Globus pallidus (tissue), 1 donor: ENCODE results near the gene KIZ.
A peak's percentile ranks its signal among the peaks of the same experiment; 100 is the strongest.
"Not testable (repeated sequence)": the region's sequence is repeated elsewhere in the genome, so short reads cannot be mapped to it uniquely, and the experiment has no call there.

Experiments
- DNase-seq: peaks from one replicate; pipeline ENCODE4 v3.0.0-alpha.2; 2015; ENCODE audit warnings: low spot score

KIZ gene

DNA sequence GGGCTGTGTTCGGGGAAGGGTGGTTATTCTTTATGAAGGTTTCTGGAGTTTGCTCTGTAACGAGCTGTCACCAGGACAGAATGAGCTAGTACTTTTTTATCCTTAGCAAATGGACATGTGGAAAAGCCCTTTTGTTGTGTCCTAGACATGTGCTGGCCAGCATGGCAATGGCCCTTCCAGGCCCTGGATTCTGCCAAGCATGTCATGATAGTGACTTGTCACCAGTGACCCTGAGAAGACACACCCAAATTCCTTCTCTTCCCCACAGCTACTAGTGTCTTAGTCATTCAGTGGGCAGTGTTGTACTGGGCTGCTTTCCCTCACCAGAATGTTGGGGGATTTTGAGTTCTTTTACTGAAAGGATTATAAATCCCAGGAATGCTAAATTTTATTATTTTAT, 103.3 kb downstream of the KIZ start:
- DNase-seq = no peak

GRCh38 chr20:21230220-21230619, 104.3 kb downstream of the KIZ start:
- no peak for DNase-seq

DNA sequence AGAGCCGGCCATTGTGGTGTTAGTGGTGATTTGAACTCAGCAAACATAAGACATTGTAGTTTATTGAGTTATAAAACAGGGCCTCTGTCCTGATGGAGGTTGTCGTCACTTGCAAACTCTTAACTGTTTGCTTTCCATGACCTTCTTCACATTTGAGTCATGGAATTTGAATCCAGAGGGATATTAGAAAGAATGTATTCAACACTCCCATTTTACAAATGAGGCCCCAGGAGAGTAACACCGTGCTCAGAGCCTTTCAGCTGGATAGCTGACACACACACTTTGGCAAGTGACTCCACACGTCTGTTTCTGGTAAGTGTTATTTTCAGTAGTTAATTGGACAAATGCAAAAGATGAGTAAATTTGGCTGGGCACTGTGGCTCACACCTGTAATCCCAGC, 104.8 kb downstream of the KIZ start:
- no peak for DNase-seq

GRCh38 chr20:21232546-21233280, 106.8 kb downstream of the KIZ start:
- DNase-seq = peak; percentile 38

DNA sequence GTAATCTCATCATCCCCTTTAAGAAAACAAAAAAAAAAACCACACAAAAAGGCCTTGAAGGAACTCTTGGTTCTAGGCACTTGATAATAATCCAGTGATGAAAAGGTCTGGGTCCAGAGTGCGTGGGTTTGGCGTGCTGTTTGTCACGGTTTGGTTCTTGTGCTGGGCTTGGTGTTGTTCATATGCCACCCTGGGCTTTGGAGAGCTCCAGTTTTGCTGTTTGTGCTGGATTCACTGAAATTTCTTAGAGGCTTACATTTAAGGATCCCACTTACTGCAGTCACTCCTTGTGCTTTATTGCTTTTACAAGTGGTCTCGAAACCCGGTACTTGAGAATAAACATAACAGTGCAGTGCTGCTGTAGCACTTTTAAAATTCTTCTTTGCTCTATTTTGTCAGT, 108.4 kb downstream of the KIZ start:
- DNase-seq = peak; percentile 53

DNA sequence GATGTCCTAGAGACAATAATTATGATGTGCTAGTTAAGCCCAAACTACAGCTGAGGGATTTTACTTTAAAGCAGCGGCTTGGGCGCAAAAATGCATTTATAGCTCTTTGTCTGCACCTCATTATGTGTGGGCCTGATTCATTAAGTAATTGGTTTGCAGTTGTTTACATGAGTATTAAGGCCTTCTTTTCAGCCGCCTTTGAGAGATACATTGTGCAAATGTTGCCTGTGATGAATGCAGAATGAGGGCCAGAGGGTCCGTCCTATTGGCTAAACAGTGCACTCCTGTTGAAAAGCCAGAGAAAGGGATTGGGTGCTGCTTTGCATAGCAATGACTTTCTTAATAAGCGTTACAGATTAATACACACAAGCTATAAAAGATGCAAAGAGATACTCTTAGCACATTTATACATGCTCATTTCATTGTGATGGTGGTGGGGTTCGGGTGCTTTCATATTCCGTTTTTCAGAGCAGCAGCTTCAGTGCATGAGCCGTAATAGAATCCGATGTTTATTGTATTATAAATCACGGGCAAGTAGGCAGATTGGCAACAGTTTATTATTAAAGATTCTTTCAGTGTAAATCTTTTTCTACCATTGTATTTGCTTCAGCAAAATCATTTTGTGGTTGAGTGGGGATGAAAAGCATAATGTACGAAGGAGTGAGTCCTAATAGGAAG, 109.1 kb downstream of the KIZ start:
- DNase-seq = peak; percentile 92

DNA sequence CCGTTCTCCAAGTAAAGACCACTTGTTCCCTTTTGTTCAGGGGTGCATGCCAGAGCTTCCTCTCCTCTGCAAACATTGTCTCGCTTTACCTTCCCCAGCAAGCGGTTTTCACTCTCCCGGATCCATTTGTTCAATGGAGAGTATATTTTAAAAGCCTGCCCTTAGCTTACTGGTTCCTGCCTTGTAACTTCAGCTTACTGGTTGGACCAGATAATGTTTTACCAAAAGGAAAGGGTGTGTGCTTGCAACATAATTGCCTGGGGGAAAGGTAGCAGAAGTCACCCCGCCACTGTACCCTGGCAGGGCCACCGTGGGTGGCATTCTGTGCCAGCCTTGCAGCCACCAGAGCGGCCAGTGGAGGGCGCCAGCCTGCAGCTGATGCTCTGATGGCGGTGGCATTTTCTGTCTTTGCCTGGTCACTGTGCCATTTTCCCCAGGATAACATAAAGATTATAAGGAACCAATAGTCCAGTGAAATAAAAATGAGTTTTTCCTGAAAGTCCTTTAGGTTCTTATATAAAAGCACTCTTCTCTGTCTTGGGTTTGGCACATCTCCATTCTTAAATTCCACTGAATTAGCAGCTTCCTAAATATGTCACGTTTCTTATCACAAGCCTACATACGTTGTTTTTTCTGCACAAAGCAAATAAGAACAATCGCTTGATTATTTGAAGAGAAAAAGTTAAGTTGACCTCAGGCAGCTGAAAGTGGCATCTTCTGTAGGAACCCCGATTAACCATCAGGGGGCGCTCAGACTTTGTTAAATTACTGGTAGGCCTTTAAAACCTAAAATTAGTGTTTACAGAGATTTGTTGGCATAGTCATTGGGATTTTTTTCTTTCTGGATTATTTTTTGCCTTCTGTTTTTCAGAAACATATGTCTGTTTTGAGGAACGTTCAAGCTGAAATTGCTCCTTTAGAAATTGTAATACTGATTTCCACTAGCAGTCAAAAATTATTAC, 109.9 kb downstream of the KIZ start:
- DNase-seq = peak; percentile 87

DNA sequence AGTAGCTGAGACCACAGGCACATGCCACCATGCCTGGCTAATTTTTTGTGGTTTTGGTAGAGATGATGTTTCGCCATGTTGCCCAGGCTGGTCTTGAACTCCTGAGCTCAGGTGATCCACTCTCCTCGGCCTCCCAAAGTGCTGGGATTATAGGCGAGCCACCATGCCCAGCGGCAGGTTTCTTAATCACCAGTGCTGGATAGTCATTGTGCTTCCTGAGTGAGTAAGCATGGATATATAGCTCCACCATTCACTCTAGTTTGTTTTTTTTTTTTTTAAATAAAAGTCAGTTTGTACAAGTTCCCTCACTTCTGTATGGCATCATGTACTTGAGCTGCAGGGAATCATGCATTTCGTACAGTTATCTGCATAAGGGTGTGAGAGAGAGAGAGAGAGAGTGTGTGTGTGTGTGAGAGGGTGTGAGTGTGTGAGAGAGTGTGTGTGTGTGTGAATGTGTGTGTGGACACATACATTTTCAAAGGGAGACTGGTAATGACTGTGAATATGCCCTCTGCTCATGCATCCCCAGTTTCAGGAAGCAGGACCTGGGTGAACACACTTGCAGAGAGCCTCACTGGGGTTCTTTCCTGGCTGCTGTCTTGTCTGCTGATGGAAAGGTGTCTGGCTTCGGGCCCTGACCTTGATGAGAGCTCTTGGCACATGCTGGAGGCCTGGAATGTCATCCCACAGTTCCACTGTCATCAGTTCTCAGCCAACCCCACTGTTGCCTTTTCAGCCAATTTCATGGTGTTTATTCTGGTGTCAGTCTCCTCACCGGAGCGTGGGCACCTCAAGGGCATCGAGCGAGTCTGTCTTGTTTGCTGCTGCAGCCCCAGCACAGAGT, 112.3 kb downstream of the KIZ start:
- no peak for DNase-seq

DNA sequence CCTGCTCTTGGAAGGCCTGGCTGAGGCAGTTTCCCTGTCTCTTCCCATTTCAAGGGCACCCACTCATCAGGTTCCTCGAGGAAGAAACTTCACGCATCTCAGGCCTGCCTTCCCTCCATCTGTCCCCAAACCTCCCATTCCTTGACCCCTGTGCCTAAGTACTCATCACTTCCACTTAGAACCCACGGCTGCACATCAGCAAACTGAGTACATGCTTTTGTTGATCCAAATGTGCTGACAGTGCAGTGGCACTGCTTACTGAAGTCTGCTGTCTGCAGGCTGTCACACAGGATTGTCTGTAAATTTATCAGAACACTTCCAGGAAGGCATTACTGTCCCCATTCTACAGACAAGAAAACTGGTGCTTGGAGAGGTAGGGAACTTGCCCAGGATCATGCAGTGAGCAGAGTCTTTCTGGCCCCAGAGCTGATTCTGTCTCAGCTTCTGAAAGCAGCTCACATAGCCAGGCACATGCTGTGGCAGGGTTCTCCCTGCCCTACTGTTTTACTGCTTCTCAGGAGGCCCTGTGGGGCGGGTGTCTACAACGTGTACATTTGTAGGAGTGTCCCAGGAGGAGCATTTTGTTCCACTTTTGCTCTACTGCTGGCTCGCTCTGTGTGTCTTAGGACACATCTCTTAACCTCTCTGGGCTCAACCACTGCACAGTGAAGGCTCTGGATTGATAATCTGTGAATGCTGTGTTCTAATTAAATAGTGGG, 113.1 kb downstream of the KIZ start:
- no peak for DNase-seq

GRCh38 chr20:21240394-21240793, 114.5 kb downstream of the KIZ start:
- DNase-seq = no peak

DNA sequence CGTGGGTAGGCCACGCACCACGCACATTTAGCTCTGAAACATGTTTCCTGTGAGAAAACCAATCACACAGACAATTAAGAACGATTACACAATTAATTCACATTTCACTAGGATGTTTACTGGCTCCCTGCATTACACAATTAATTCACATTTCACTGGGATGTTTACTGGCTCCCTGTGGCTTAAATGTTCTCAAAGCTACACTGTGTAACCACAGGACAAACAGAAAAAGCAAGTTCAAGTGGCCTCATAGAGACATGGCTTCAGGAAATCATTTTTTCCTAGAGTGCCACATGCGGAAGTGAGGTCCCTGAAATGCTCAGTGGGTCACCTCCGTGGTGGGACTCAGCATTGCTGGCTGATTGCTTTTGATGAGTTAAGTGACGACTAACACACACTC, 115.5 kb downstream of the KIZ start:
- DNase-seq = no peak

DNA sequence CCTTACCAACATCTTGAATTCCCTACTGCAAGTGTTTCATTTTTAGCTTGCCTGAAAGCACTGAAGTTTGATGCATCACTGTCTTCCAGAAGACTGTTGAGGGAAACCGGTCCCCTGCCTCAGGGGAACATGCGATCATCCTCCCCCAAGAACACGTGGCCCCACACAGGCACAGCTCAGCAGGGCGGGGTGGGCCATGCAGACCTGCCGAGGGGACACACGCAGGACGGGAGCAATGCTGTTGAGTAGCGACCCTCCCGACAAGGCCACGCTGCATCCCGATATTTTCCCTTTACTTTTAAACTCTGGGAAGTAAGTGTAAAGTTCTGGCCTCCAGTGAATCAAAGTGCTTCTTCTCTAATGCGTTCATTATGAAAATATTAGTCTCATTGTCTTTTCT, 117.9 kb downstream of the KIZ start:
- no peak for DNase-seq

DNA sequence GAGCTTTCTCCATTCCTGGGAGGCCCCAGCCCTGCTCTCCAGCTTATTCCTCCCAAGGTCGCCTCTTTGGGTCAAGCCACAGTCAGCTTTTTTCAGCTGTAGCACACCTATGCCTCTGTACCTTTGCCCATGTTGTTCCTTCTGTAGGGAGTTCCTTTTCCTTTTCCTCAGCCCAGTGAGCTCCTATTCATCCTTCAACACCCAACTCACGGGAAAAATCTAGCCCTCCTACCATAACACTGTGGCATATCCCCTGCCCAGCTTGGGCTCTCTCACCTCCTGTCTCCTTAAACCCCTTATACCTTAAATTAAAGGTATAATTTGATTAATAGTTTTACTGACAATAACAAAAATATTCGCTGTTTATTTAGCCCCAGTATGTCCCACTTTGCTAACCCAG, 118.9 kb downstream of the KIZ start:
- no peak for DNase-seq

- no peak for DNase-seq
Observed at GRCh38 chr20:21246161-21246560, 120.3 kb downstream of the KIZ start.

GRCh38 chr20:21247603-21248095, 121.8 kb downstream of the KIZ start:
- DNase-seq = not testable (repeated sequence)

DNA sequence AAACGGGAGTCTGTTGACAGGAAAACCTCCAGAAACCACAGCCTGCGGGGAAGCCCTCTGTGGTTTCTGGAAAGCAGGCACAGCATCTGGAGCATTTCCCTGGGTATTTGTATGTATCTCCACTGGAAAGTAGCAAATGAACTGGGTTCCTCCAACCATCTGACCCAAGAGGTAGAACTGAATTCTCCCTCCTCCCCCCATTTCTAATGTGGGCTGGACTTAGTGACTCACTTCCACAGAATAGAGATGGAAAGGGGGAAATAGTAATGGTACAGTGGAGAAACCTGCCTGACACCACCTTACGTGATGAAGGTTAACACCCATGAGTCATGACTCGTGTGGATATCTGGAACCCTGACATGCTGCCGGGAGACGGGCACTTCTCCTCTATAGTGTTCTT, 125.4 kb downstream of the KIZ start:
- DNase-seq = no peak

GRCh38 chr20:21257192-21257591, 131.3 kb downstream of the KIZ start:
- no peak for DNase-seq

DNA sequence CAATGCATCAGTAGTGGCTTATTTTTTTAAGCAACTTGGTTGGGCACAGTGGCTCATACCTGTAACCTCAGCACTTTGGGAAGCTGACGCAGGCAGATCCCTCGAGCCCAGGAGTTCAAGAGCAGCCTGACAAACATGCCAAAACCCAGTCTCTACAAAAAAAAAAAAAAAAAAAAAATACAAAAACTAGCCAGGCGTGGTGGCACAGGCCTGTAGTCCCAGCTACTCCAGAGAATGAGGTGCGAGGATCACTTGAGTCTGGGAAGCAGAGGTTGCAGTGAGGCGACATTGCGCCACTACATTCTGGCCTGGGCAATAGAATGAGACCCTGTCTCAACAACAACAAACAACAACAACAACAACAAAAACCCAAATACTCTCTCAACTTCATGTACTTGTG, 132.5 kb downstream of the KIZ start:
- no peak for DNase-seq

DNA sequence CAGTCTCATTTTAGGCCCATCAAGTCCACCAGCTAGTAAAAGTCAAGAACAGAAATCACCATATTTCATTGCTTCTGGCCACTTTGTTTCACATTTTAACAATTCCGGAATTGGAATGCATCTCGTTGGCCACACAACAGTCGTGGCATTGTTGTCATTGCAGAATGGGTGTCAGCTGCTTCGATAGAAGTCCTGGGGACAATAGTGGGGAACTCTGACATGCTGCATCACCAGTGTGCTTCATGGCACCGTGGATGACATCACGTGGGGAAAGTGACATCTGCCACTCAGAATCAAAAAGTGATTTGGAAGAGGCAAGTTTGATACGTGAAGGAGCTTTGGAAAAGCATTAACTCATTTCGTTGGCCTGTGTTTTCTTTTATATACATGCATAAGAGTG, 133.5 kb downstream of the KIZ start:
- DNase-seq = peak; percentile 86

- no peak for DNase-seq
Observed at GRCh38 chr20:21262812-21263211, 136.9 kb downstream of the KIZ start.
